Keratinocyte (primary cell): ENCODE results near the gene INPP5K. TPM values are rescaled to one million over a fixed set of nuclear protein-coding genes. Genes with fewer than 3 reads are reported as not detected.
A peak's percentile ranks its signal among the peaks of the same experiment; 100 is the strongest.

Source experiments
- DNase-seq: peaks from one replicate; pipeline ENCODE4 v3.0.0-alpha.2; 2011; ENCODE audit warnings: low read depth, missing footprints, low spot score
- FAIRE-seq: peaks from 2 replicates; lab custom pipeline; 2011; peaks lifted over from hg19 to GRCh38; lab: Jason Lieb, UNC
- H2AFZ ChIP-seq: 2 replicates; pipeline ENCODE4 v1.6.0; 2012; ENCODE audit warnings: low read length, control low read depth, inconsistent platforms; ENCODE audit not compliant: control insufficient read depth
- H3K27ac ChIP-seq: 2 replicates; pipeline ENCODE4 v1.5.1; 2011; ENCODE audit warnings: low read length; ENCODE audit not compliant: control insufficient read depth, insufficient read depth
- H3K27me3 ChIP-seq: 3 replicates; pipeline ENCODE4 v1.6.0; 2011; ENCODE audit warnings: low read length; ENCODE audit not compliant: control insufficient read depth, insufficient read depth; ENCODE audit errors: extremely low read depth
- H3K36me3 ChIP-seq, 2 experiments: 2 replicates in 1 of 2; 3 replicates in 1 of 2; pipeline ENCODE4 v1.5.1; 2011; ENCODE audit warnings: low read length in 2 of 2, mild to moderate bottlenecking in 1 of 2; ENCODE audit not compliant: control insufficient read depth in 2 of 2, insufficient read depth in 2 of 2; ENCODE audit errors: extremely low read depth in 1 of 2
- H3K4me1 ChIP-seq: 3 replicates; pipeline ENCODE4 v1.5.1; 2011; ENCODE audit warnings: low read length; ENCODE audit not compliant: control insufficient read depth, insufficient read depth; ENCODE audit errors: extremely low read depth
- H3K4me2 ChIP-seq: 3 replicates; pipeline ENCODE4 v1.6.0; 2011; ENCODE audit warnings: low read depth, low read length; ENCODE audit not compliant: control insufficient read depth, insufficient read depth; ENCODE audit errors: extremely low read depth
- H3K4me3 ChIP-seq, 3 experiments: fragments of 200-600 bp in 1 of 3; sonication (generic) in 1 of 3; 2 replicates in 2 of 3; 3 replicates in 1 of 3; pipeline ENCODE4 v1.5.1; 2011 to 2016; ENCODE audit warnings: low read length in 3 of 3, mild to moderate bottlenecking in 3 of 3, control low read depth in 2 of 3, inconsistent platforms in 1 of 3, low read depth in 1 of 3, mixed read lengths in 1 of 3, mixed run types in 1 of 3, moderate library complexity in 1 of 3; ENCODE audit not compliant: control insufficient read depth in 2 of 3, insufficient read depth in 2 of 3; ENCODE audit errors: extremely low read depth in 1 of 3
- H3K79me2 ChIP-seq: 2 replicates; pipeline ENCODE4 v1.6.0; 2012; ENCODE audit warnings: low read length; ENCODE audit not compliant: control insufficient read depth, insufficient read depth
- H3K9ac ChIP-seq: 3 replicates; pipeline ENCODE4 v1.6.0; 2011; ENCODE audit warnings: low read length; ENCODE audit not compliant: control insufficient read depth, insufficient read depth; ENCODE audit errors: extremely low read depth
- H3K9me1 ChIP-seq: 3 replicates; pipeline ENCODE4 v1.6.0; 2011; ENCODE audit warnings: low read length; ENCODE audit not compliant: control insufficient read depth, insufficient read depth; ENCODE audit errors: extremely low read depth
- H3K9me3 ChIP-seq: 2 replicates; pipeline ENCODE4 v1.5.1; 2012; ENCODE audit warnings: low read depth, low read length; ENCODE audit not compliant: control insufficient read depth
- H4K20me1 ChIP-seq: 3 replicates; pipeline ENCODE4 v1.6.0; 2011; ENCODE audit warnings: low read length; ENCODE audit not compliant: control insufficient read depth, insufficient read depth; ENCODE audit errors: extremely low read depth
- EZH2 ChIP-seq: IDR thresholded peaks from one replicate; pipeline ENCODE4 v1.6.1; 2012; ENCODE audit warnings: inconsistent platforms, mild to moderate bottlenecking, low read length, moderate library complexity
- dilution Hi-C: fragments of 300-500 bp; cut with MboI; formaldehyde crosslinking; loops from one replicate; pipeline ENCODE4 v1.7.0; 2020; ENCODE audit warnings: low sequenced_read_pairs; ENCODE audit not compliant: extremely low pct_ligation_motif_present
- polyA plus RNA-seq, 5 experiments: library from polyadenylated mRNA; depleted of rRNA in 3 of 5; stranded (reverse) in 3 of 5; stranded (forward) in 1 of 5; unstranded in 1 of 5; fragments of >200 nt; gene quantifications; 1 replicate in 1 of 5; 2 replicates in 3 of 5; 3 replicates in 1 of 5; pipeline versions ENCODE4 v1.2.1 to v1.2.3, GENCODE V29; 2011 to 2012; ENCODE audit warnings: missing spikeins in 2 of 5, low read depth in 1 of 5, low replicate concordance in 1 of 5
- TF ChIP-seq, protein P1 (sequence below), 3 experiments: IDR thresholded peaks in 1 of 3; conservative IDR thresholded peaks in 1 of 3; optimal IDR thresholded peaks in 1 of 3; 2 replicates in 2 of 3; 3 replicates in 1 of 3; pipeline versions ENCODE3 to v1.5.1; 2011; ENCODE audit warnings: low read length in 3 of 3, mild to moderate bottlenecking in 3 of 3, moderate library complexity in 2 of 3, control low read depth in 1 of 3, inconsistent platforms in 1 of 3; ENCODE audit not compliant: insufficient read depth in 2 of 3; ENCODE audit errors: extremely low read depth in 1 of 3

The INPP5K gene
- polyA plus RNA-seq, 1 donor (not counting 4 experiments of a cell fraction or from before 2014, with no cell fraction given): 23.0 TPM

- Histone ChIP-seq H3K4me1 (peaks cover 11% of the 10 kb centered on the region), H3K4me2 (no peak overlapping the region), H3K27ac (no peak overlapping the region), H4K20me1 (no peaks in the 10 kb centered on the region), H3K27me3 (no peaks in the 10 kb centered on the region), H3K79me2 (no peaks in the 10 kb centered on the region), H3K9ac (no peak overlapping the region), H3K36me3 (peaks cover 10 to 14% of the 10 kb centered on the region in 2 experiments), H2AFZ (no peak overlapping the region), H3K4me3 (no peak overlapping the region), H3K9me3 (no peaks in the 10 kb centered on the region), H3K9me1 (no peaks in the 10 kb centered on the region)
- dilution Hi-C loops: no loop called here
- no peak for FAIRE-seq
- TF ChIP-seq, protein P1, sequence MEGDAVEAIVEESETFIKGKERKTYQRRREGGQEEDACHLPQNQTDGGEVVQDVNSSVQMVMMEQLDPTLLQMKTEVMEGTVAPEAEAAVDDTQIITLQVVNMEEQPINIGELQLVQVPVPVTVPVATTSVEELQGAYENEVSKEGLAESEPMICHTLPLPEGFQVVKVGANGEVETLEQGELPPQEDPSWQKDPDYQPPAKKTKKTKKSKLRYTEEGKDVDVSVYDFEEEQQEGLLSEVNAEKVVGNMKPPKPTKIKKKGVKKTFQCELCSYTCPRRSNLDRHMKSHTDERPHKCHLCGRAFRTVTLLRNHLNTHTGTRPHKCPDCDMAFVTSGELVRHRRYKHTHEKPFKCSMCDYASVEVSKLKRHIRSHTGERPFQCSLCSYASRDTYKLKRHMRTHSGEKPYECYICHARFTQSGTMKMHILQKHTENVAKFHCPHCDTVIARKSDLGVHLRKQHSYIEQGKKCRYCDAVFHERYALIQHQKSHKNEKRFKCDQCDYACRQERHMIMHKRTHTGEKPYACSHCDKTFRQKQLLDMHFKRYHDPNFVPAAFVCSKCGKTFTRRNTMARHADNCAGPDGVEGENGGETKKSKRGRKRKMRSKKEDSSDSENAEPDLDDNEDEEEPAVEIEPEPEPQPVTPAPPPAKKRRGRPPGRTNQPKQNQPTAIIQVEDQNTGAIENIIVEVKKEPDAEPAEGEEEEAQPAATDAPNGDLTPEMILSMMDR (optimal IDR thresholded peaks at IDR 0.05 in 1 of 3, IDR thresholded peaks at IDR 0.05 in 1 of 3, conservative IDR thresholded peaks at IDR 0.05 in 1 of 3; ENCODE audit: extremely low read depth in 1 of 3, insufficient read depth in 2 of 3, low read length in 3 of 3): no peak
- TF ChIP-seq EZH2: no peak
- no peak for DNase-seq
Observed at GRCh38 chr17:1461198-1461944, 55.0 kb downstream of the INPP5K start.

GRCh38 chr17:1460233-1460632 lies 56.2 kb downstream of the INPP5K start:
- no peak for DNase-seq
- H3K4me2 ChIP-seq: no peak overlapping the region
- H3K9me1 ChIP-seq: no peaks in the 10 kb centered on the region
- no peak for TF ChIP-seq EZH2
- TF ChIP-seq, protein P1 (optimal IDR thresholded peaks at IDR 0.05 in 1 of 3, IDR thresholded peaks at IDR 0.05 in 1 of 3, conservative IDR thresholded peaks at IDR 0.05 in 1 of 3; ENCODE audit: extremely low read depth in 1 of 3, insufficient read depth in 2 of 3, low read length in 3 of 3): no peak
- FAIRE-seq: peak; percentile 41
- no peak overlapping the region for H2AFZ ChIP-seq
- H3K36me3 ChIP-seq: peaks cover 6% of the 10 kb centered on the region in 2 experiments
- H3K4me1 ChIP-seq: peaks cover 11% of the 10 kb centered on the region
- H4K20me1 ChIP-seq: no peaks in the 10 kb centered on the region
- no peaks in the 10 kb centered on the region for H3K27me3 ChIP-seq
- H3K79me2 ChIP-seq: peaks cover 7% of the 10 kb centered on the region
- dilution Hi-C loops: no loop called here
- H3K9me3 ChIP-seq: no peaks in the 10 kb centered on the region
- no peak overlapping the region for H3K27ac ChIP-seq
- no peak overlapping the region for H3K9ac ChIP-seq
- H3K4me3 ChIP-seq: no peak overlapping the region
